ENCODE results near the gene GNG12. TPM values are rescaled to one million over a fixed set of nuclear protein-coding genes. Genes with fewer than 3 reads are reported as not detected.
"Not testable (repeated sequence)": the region's sequence is repeated elsewhere in the genome, so short reads cannot be mapped to it uniquely, and the experiment has no call there.

GNG12 gene
- polyA plus RNA-seq, 3 donors from 2014 or later, result 0.06 TPM; not detected in 2

- not testable (repeated sequence) for H3K4me3 Mint-ChIP-seq; H3K27ac Mint-ChIP-seq; H3K27me3 Mint-ChIP-seq (ENCODE audit: low read depth in 3 of 3); DNase-seq; H3K4me1 Mint-ChIP-seq; H3K36me3 Mint-ChIP-seq; H3K9me3 Mint-ChIP-seq
Measured at GRCh38 chr1:67665307-67665706, 168.0 kb downstream of the GNG12 start.

GRCh38 chr1:67664048-67664447 lies 169.2 kb downstream of the GNG12 start:
- no peaks in the 10 kb centered on the region for H3K4me1 Mint-ChIP-seq
- H3K9me3 Mint-ChIP-seq, result peaks cover 0 to 1% (median 0%) of the 10 kb centered on the region in 6 donors
- no peak overlapping the region for H3K27ac Mint-ChIP-seq
- H3K27me3 Mint-ChIP-seq (ENCODE audit: low read depth in 3 of 3), result peaks cover 6 to 11% (median 8%) of the 10 kb centered on the region in 3 donors
- DNase-seq, result no peak
- H3K36me3 Mint-ChIP-seq, result peaks cover 0 to 3% (median 0%) of the 10 kb centered on the region in 3 donors
- no peak overlapping the region for H3K4me3 Mint-ChIP-seq

- H3K9me3 Mint-ChIP-seq, result peaks cover 0 to 1% (median 0%) of the 10 kb centered on the region in 6 donors
- H3K27me3 Mint-ChIP-seq (ENCODE audit: low read depth in 3 of 3), result peaks cover 6 to 8% (median 8%) of the 10 kb centered on the region in 3 donors
- H3K4me1 Mint-ChIP-seq, result no peaks in the 10 kb centered on the region
- no peak overlapping the region for H3K27ac Mint-ChIP-seq
- peaks cover 0 to 3% (median 0%) of the 10 kb centered on the region in 3 donors for H3K36me3 Mint-ChIP-seq
- H3K4me3 Mint-ChIP-seq, result no peak overlapping the region
- no peak for DNase-seq
Measured at GRCh38 chr1:67662884-67663283, 170.4 kb downstream of the GNG12 start.

GRCh38 chr1:67659229-67659628 lies 174.0 kb downstream of the GNG12 start:
- no peak for DNase-seq
- Mint-ChIP-seq H3K4me1 (no peaks in the 10 kb centered on the region), H3K9me3 (peaks cover 0 to 1% (median 0%) of the 10 kb centered on the region in 6 donors), H3K27me3 (ENCODE audit: low read depth in 3 of 3) (peaks cover 6 to 7% (median 6%) of the 10 kb centered on the region in 3 donors), H3K36me3 (peaks cover 0 to 3% (median 0%) of the 10 kb centered on the region in 3 donors), H3K27ac (no peak overlapping the region), H3K4me3 (no peak overlapping the region)

GRCh38 chr1:67657152-67657551 lies 176.1 kb downstream of the GNG12 start:
- H3K4me1 Mint-ChIP-seq; H3K9me3 Mint-ChIP-seq; H3K36me3 Mint-ChIP-seq; H3K4me3 Mint-ChIP-seq; H3K27me3 Mint-ChIP-seq (ENCODE audit: low read depth in 3 of 3); H3K27ac Mint-ChIP-seq; DNase-seq: not testable (repeated sequence)

- Mint-ChIP-seq H3K27me3 (ENCODE audit: low read depth in 3 of 3) (peaks cover 3 to 7% (median 4%) of the 10 kb centered on the region in 3 donors), H3K27ac (no peak overlapping the region), H3K9me3 (peaks cover 0 to 1% (median 0%) of the 10 kb centered on the region in 6 donors), H3K4me3 (no peak overlapping the region), H3K4me1 (no peaks in the 10 kb centered on the region), H3K36me3 (peaks cover 0 to 3% (median 0%) of the 10 kb centered on the region in 3 donors)
- no peak for DNase-seq
Measured at GRCh38 chr1:67655581-67655980, 177.7 kb downstream of the GNG12 start.

- Mint-ChIP-seq H3K4me1 (no peaks in the 10 kb centered on the region), H3K27me3 (ENCODE audit: low read depth in 3 of 3) (peaks cover 2 to 8% (median 2%) of the 10 kb centered on the region in 3 donors), H3K36me3 (no peaks in the 10 kb centered on the region), H3K4me3 (no peak overlapping the region), H3K27ac (no peak overlapping the region), H3K9me3 (no peaks in the 10 kb centered on the region)
- DNase-seq, result no peak
Measured at GRCh38 chr1:67653304-67653703, 180.0 kb downstream of the GNG12 start.

GRCh38 chr1:67652800-67653199 lies 180.5 kb downstream of the GNG12 start:
- H3K4me1 Mint-ChIP-seq, result no peaks in the 10 kb centered on the region
- peaks cover 2 to 5% (median 2%) of the 10 kb centered on the region in 3 donors for H3K27me3 Mint-ChIP-seq (ENCODE audit: low read depth in 3 of 3)
- DNase-seq, result no peak
- H3K27ac Mint-ChIP-seq, result no peak overlapping the region
- no peaks in the 10 kb centered on the region for H3K36me3 Mint-ChIP-seq
- no peak overlapping the region for H3K4me3 Mint-ChIP-seq
- no peaks in the 10 kb centered on the region for H3K9me3 Mint-ChIP-seq

Other genes starting within 250 kb of the GNG12 start
- gene GADD45A, start 148.3 kb downstream of the GNG12 start, polyA plus RNA-seq, result 10 to 100 TPM; 14.3 to 21.6 (median 18.5) TPM
- gene DIRAS3, start 217.2 kb upstream of the GNG12 start, polyA plus RNA-seq, result not detected

Measured in immature natural killer cell (primary cell).